RWPE2 (cell line): ENCODE data around the gene TREH.

ENCODE experiments used
- ATAC-seq: fragments of 200-7000 bp; cut with Tn5 transposase; 3 replicates; pipeline ENCODE4 v1.9.1; 2021; ENCODE audit warnings: low read depth
- DNase-seq: peaks from one replicate; pipeline ENCODE4 v3.0.0-alpha.2; 2020; ENCODE audit warnings: low spot score
- H3K27ac ChIP-seq: fragments of 450-650 bp; 2 replicates; pipeline ENCODE4 v1.5.1; 2017; ENCODE audit warnings: mild to moderate bottlenecking; ENCODE audit not compliant: poor library complexity, severe bottlenecking
- H3K27me3 ChIP-seq: fragments of 250-450 bp; sonication (Bioruptor Pico); 2 replicates; pipeline ENCODE4 v1.5.1; 2021; ENCODE audit warnings: mild to moderate bottlenecking, moderate library complexity; ENCODE audit not compliant: insufficient read depth, poor library complexity, severe bottlenecking
- H3K36me3 ChIP-seq: fragments of 250-450 bp; sonication (Bioruptor Pico); 2 replicates; pipeline ENCODE4 v1.5.1; 2020; ENCODE audit warnings: low read depth, mild to moderate bottlenecking, moderate library complexity
- H3K4me1 ChIP-seq: fragments of 250-450 bp; sonication (Bioruptor Pico); 2 replicates; pipeline ENCODE4 v1.5.1; 2021; ENCODE audit warnings: mild to moderate bottlenecking, moderate library complexity; ENCODE audit not compliant: insufficient read depth, poor library complexity, severe bottlenecking
- H3K4me3 ChIP-seq: fragments of 250-450 bp; sonication (Bioruptor Pico); 2 replicates; pipeline ENCODE4 v1.5.1; 2021; ENCODE audit warnings: mild to moderate bottlenecking, moderate library complexity; ENCODE audit not compliant: severe bottlenecking
- H3K9me3 ChIP-seq: fragments of 250-450 bp; sonication (Bioruptor Pico); 2 replicates; pipeline ENCODE4 v1.5.1; 2021; ENCODE audit warnings: mild to moderate bottlenecking, moderate library complexity; ENCODE audit not compliant: severe bottlenecking
- TF ChIP-seq, protein P1 (sequence below): fragments of 450-650 bp; IDR thresholded peaks from one replicate; pipeline ENCODE4 v1.5.1; 2017; ENCODE audit warnings: mild to moderate bottlenecking, moderate library complexity; ENCODE audit not compliant: poor library complexity, severe bottlenecking

Gene TREH

DNA sequence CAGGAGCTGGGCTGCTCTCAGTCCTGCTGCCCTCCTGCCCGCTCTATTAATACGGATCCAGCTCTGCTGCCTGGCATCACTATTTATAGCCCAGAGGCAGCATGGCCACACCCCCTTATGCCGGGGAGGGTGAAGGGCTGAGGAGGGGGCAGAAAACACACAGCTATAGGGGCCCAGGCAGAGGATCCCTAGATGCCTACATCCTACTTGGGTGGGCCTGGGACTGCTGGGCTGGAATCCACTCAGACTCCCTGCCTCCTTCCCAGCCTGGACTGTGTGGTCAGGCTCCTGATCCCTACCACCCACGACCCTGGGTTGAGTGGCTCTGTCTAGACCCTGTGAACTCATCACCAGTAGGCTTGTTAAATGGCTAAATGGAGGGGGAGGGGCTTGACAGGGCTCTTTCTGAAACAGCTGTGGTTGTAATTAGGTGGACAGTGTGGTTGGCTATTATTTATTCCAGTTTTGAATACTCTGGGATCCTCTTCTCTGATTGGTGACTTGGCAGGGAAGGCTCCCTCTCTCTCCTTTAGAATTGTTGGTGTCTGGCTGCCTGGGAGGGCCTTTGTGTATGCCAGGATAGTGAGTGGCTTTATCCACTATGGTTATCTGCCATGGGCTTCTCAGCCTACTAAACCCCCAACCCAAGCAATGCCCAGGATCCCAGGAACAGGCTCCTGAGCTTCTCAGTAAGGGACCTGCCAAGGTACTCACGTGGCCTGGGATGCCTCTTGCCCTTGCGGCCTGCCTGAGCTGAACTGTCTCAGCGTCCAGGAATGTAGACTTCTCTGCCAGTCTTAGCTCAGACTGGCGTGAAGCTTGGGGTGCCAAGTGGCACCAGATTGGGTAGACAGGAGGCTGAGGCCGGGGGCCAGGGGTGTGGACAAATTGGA lies 56.8 kb downstream of the TREH start:
- H3K27ac ChIP-seq = peak overlapping the region; percentile 99
- TF ChIP-seq, protein P1, sequence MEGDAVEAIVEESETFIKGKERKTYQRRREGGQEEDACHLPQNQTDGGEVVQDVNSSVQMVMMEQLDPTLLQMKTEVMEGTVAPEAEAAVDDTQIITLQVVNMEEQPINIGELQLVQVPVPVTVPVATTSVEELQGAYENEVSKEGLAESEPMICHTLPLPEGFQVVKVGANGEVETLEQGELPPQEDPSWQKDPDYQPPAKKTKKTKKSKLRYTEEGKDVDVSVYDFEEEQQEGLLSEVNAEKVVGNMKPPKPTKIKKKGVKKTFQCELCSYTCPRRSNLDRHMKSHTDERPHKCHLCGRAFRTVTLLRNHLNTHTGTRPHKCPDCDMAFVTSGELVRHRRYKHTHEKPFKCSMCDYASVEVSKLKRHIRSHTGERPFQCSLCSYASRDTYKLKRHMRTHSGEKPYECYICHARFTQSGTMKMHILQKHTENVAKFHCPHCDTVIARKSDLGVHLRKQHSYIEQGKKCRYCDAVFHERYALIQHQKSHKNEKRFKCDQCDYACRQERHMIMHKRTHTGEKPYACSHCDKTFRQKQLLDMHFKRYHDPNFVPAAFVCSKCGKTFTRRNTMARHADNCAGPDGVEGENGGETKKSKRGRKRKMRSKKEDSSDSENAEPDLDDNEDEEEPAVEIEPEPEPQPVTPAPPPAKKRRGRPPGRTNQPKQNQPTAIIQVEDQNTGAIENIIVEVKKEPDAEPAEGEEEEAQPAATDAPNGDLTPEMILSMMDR = no peak
- ATAC-seq (peak; percentile 67), DNase-seq (peak; percentile 96)
- peak overlapping the region; percentile 66 for H3K4me3 ChIP-seq
- H3K4me1 ChIP-seq = peaks cover 58% of the 10 kb centered on the region
- no peaks in the 10 kb centered on the region for H3K9me3 ChIP-seq
- H3K27me3 ChIP-seq = no peaks in the 10 kb centered on the region
- H3K36me3 ChIP-seq = peaks cover 33% of the 10 kb centered on the region

DNA sequence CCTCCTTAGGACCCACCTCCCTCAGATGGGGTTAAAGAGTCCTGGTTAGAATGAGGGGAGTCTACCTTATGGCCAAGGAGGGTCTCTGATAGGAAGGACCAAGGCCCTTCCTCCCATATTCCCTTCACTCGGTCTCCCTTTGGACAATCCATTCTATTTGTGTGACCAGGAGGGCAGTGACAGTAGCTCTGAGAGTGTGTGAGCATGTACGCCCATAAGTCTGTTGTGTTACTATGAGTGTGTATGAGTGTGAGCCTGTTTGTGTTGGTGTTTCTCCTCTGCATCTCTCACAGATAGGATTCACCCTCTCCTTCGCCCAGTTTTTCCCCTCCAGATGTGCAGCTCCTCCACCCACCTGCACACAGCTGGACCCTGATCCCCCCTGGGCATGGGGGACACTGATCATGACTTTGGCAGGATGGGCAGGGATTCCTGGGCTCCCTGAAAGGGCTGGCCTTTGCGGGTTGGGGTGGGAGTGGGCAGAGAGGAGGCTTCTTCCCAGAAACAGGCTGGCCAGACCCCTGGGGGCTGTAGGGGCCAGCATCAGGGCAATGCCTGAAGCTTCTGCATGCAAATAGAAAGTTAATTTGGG lies 57.6 kb downstream of the TREH start:
- Histone ChIP-seq H3K27me3 (no peaks in the 10 kb centered on the region), H3K4me3 (peak overlapping the region; percentile 66), H3K36me3 (peaks cover 26% of the 10 kb centered on the region), H3K27ac (peak overlapping the region; percentile 99), H3K4me1 (peaks cover 59% of the 10 kb centered on the region), H3K9me3 (no peaks in the 10 kb centered on the region)
- peak; percentile 50 for DNase-seq
- TF ChIP-seq, protein P1 = no peak
- ATAC-seq = no peak

DNA sequence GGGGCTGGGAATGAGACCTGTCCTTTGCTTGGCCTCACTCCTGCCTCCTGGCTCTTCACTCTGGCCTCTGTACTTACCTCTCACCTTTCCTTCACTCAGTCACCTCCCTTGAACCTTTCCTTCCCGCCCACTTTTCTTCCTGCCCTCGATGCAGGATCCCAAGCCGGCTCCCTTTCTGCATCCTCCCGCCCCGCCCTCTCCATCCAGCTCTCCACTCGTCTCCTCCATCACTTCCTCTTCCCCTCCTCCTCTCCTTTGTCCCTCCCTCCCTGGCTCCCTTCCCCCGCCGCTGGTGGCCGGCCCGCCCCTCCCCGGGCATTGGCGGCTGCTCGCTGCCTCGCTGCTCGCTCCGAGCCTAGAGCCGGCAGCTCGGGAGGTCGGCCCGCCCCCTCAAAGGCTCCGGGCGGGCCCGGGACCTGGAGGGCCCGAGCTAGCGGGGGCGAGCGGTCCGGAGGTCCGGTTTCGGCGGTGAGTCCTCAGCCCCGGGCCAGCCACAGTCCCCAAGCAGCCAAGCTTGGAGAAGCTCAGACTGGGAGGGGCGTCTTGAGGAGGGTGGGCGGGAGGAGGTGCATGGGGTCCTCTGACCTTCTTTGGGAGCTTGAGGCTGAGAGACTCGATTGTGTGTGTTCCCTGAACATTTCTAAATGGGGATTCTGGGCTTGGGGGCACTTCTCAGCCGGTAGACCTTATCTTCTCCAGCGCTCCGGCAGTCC lies 58.2 kb downstream of the TREH start:
- H3K4me3 ChIP-seq = peak overlapping the region; percentile 66
- TF ChIP-seq, protein P1 = no peak
- H3K27me3 ChIP-seq = no peaks in the 10 kb centered on the region
- peak; percentile 92 for DNase-seq
- peak; percentile 45 for ATAC-seq
- H3K4me1 ChIP-seq = peaks cover 59% of the 10 kb centered on the region
- H3K36me3 ChIP-seq = peaks cover 26% of the 10 kb centered on the region
- peak overlapping the region; percentile 99 for H3K27ac ChIP-seq
- no peaks in the 10 kb centered on the region for H3K9me3 ChIP-seq

DNA sequence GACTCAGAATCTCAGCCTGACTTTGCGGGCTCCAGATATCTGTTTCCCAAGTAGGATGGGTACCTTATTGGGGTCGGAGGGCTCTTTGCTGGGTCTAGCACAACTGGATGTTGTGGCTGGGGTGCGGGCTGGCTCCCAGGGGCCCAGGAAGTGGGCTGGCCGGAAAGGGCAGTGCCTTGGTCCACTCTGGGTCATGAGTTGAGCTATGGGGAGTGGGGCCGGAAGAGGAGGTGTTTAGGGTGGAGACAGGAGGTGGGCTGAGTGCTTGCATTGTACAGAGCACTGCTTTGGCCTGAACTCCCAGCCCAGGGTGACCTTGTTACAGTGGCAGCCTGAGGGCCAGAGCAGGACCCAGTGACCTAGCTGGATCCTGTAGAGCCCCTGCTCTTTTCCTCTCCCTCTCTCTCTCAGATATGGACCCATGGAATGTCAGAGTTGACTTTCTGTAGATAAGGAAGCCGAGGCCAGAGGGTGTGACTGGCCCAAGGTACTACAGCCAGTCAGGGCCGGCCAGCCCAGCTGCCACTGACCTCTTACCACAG lies 58.9 kb downstream of the TREH start:
- H3K27ac ChIP-seq = peak overlapping the region; percentile 99
- peak overlapping the region; percentile 66 for H3K4me3 ChIP-seq
- H3K9me3 ChIP-seq = no peaks in the 10 kb centered on the region
- ATAC-seq = peak; percentile 4; the same call in 1 of the 3 replicates
- DNase-seq = peak; percentile 57
- H3K4me1 ChIP-seq = peaks cover 59% of the 10 kb centered on the region
- no peaks in the 10 kb centered on the region for H3K27me3 ChIP-seq
- TF ChIP-seq, protein P1 = no peak
- H3K36me3 ChIP-seq = peaks cover 24% of the 10 kb centered on the region
